Esophagus muscularis mucosa (tissue), 4 donors: Measurements from ENCODE around the gene AFP. TPM values are rescaled to one million over a fixed set of nuclear protein-coding genes. Genes with fewer than 3 reads are reported as not detected.

ENCODE experiments used
- DNase-seq: peaks from one replicate; pipeline ENCODE4 v3.0.0-alpha.2; 2017; ENCODE audit errors: extremely low spot score
- H3K27ac ChIP-seq, 4 donors: fragments of 200-600 bp; sonication (generic); replicated peaks in 1 of 4; 1 replicate in 3 of 4; 2 replicates in 1 of 4; pipeline ENCODE4 v1.5.1; 2016 to 2019; ENCODE audit warnings: mild to moderate bottlenecking in 1 of 4
- H3K27me3 ChIP-seq, 4 donors: fragments of 200-600 bp; sonication (generic); one replicate each; pipeline versions ENCODE4 v1.5.1 to v1.6.0; 2016 to 2019
- H3K36me3 ChIP-seq, 4 donors: fragments of 200-600 bp; sonication (generic); one replicate each; pipeline ENCODE4 v1.5.1; 2016 to 2019
- H3K4me1 ChIP-seq, 4 donors: fragments of 200-600 bp; sonication (generic); one replicate each; pipeline ENCODE4 v1.5.1; 2016 to 2019
- H3K4me3 ChIP-seq, 4 donors: fragments of 200-600 bp; sonication (generic); 1 replicate in 2 of 4; 2 replicates in 2 of 4; pipeline ENCODE4 v1.5.1; 2016 to 2019; ENCODE audit warnings: mild to moderate bottlenecking in 4 of 4, moderate library complexity in 1 of 4
- H3K9me3 ChIP-seq, 4 donors: fragments of 200-600 bp; sonication (generic); 1 replicate in 3 of 4; 2 replicates in 1 of 4; pipeline ENCODE4 v1.5.1; 2016 to 2019
- EP300 ChIP-seq: sonication (generic); formaldehyde crosslinking; IDR thresholded peaks from one replicate; pipeline ENCODE4 v1.6.1; 2017; ENCODE audit warnings: antibody characterized with exemption
- POLR2A ChIP-seq: fragments of 450-650 bp; IDR thresholded peaks from one replicate; pipeline ENCODE4 v1.6.1; 2017; ENCODE audit warnings: antibody characterized with exemption, moderate library complexity, mild to moderate bottlenecking, low read depth
- POLR2AphosphoS5 ChIP-seq, 2 donors: sonication (generic); formaldehyde crosslinking; IDR thresholded peaks; one replicate each; pipeline ENCODE4 v1.6.1; 2017; ENCODE audit warnings: antibody characterized with exemption in 2 of 2
- WGBS: methylation state at CpG from one replicate; pipeline ENCODE4 v1.1.5; 2018; 5-methylcytosine and 5-hydroxymethylcytosine counted together
- intact Hi-C: fragments of 100-400 bp; cut with DNase I; formaldehyde crosslinking; loops from one replicate; pipeline ENCODE4 v1.15.1; 2023
- total RNA-seq, 4 donors: library from RNA; depleted of rRNA; stranded (reverse); fragments of >200 nt; gene quantifications; one replicate each; pipeline versions ENCODE4 v1.1.0 to v1.2.1, GENCODE V29; 2016
- TF ChIP-seq, protein P1 (sequence below), 3 experiments: fragments of 200-600 bp in 2 of 3; fragments of 450-650 bp in 1 of 3; sonication (generic) in 2 of 3; IDR thresholded peaks; one replicate each; pipeline ENCODE4 v1.5.1; 2017 to 2019; ENCODE audit warnings: antibody characterized with exemption in 3 of 3, mild to moderate bottlenecking in 2 of 3, moderate library complexity in 1 of 3

AFP gene
- total RNA-seq, 4 donors from 2014 or later: not detected

DNA sequence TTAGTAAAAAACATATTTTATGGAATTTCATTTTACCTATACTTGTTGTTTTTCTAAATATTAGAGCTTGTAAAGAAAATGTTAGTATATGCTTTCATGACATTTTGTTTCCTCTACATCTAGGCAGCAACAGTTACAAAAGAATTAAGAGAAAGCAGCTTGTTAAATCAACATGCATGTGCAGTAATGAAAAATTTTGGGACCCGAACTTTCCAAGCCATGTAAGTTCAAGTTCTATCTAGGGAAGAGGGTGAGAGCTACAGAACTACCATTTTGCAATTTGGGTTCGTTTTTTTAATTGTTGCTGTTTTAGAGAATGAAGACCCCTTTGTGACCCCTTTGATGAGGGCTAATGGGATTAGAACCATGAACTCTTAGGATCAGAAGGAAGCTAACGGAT lies 7.2 kb downstream of the AFP start:
- no peaks in the 10 kb centered on the region for H3K4me1 ChIP-seq
- H3K9me3 ChIP-seq: no peaks in the 10 kb centered on the region
- 70% methylated on average over 3 of the region's 3 CpGs for WGBS
- H3K4me3 ChIP-seq: no peak overlapping the region
- DNase-seq: no peak
- no peaks in the 10 kb centered on the region for H3K36me3 ChIP-seq
- intact Hi-C loops: no loop called here
- no peaks in the 10 kb centered on the region for H3K27me3 ChIP-seq
- H3K27ac ChIP-seq: no peak overlapping the region
- TF ChIP-seq POLR2AphosphoS5 (IDR thresholded peaks at IDR 0.05): no peak
- TF ChIP-seq POLR2A: no peak
- TF ChIP-seq, protein P1, sequence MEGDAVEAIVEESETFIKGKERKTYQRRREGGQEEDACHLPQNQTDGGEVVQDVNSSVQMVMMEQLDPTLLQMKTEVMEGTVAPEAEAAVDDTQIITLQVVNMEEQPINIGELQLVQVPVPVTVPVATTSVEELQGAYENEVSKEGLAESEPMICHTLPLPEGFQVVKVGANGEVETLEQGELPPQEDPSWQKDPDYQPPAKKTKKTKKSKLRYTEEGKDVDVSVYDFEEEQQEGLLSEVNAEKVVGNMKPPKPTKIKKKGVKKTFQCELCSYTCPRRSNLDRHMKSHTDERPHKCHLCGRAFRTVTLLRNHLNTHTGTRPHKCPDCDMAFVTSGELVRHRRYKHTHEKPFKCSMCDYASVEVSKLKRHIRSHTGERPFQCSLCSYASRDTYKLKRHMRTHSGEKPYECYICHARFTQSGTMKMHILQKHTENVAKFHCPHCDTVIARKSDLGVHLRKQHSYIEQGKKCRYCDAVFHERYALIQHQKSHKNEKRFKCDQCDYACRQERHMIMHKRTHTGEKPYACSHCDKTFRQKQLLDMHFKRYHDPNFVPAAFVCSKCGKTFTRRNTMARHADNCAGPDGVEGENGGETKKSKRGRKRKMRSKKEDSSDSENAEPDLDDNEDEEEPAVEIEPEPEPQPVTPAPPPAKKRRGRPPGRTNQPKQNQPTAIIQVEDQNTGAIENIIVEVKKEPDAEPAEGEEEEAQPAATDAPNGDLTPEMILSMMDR (IDR thresholded peaks at IDR 0.05): no peak
- TF ChIP-seq EP300: no peak

DNA sequence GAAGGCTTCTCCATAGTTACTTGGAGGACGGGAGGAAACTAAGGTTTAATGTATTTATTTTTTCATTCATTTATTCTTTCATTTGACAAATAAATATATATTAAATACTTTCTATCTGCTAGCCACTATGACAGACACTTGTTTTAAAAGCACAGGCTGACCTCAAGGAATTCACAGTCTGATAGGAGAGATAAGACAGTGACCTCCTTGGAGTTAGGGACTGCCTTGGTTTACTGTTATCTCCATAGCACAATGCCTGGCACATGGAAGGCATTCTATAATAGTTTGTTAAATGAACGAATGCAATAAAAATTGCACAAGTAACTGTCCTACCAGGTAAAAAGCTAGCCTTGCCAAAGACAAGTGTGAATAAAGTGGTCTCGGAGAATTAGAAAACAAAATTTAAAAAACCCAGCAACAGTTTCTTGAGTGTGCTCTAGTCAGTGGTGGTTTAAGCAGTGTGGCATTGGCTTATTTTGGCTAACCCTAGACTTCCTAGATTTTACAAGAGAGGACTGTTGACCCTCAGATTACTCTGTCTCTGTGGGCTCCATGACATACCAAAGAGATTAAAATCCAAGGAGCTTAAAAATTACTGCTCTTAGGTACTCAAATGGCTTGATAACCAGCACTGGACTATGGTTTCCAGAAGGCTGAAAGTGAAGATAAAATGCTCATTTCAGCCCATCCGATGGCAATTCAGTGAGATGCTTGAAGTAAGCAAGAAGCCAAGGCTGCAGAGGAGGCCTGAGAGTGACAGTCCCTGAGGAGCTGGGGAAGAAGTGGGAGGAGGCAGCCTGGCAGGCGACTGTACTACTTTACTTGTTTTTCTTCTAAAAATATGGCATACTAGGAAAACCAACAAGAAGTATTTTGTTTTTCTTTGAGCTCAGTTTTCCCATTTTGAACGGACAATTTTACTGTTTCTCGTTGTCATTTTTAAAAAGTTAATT lies 9.6 kb downstream of the AFP start:
- Histone ChIP-seq H3K4me3 (no peak overlapping the region), H3K27me3 (no peaks in the 10 kb centered on the region), H3K27ac (no peak overlapping the region), H3K9me3 (no peaks in the 10 kb centered on the region), H3K36me3 (no peaks in the 10 kb centered on the region), H3K4me1 (no peaks in the 10 kb centered on the region)
- no peak for TF ChIP-seq POLR2AphosphoS5 (IDR thresholded peaks at IDR 0.05)
- TF ChIP-seq, protein P1 (IDR thresholded peaks at IDR 0.05): no peak
- no peak for TF ChIP-seq POLR2A
- TF ChIP-seq EP300: no peak
- 85% methylated on average over 7 of the region's 7 CpGs for WGBS
- DNase-seq: no peak
- intact Hi-C loops: no loop called here

DNA sequence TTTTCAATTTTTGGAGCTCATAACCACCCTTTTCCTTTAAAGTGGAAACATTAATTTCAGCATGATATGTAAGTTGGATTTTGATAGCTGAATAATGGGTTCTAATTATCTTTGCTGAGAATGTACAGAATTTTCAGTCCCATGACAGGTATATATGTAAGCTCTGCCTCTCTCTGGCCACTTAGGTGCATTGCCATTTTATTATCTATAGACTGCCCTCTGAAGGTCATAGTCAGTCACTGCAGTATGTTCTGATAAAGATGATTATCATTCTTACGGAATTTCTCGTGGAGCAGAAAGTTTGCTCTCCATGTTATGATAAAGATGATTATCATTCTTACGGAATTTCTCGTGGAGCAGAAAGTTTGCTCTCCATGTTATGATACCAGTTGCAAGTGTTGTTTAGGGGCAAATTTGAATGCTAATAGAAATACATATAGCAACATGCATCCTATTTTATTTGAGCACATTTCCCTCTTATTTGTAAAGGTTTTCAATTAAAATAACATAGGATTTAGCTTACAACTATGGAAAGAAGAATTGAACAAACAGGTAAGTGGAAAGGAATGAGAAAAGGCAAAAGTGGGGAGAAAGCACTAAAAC lies 10.4 kb downstream of the AFP start:
- no peak overlapping the region for H3K27ac ChIP-seq
- H3K4me3 ChIP-seq: no peak overlapping the region
- intact Hi-C loops: no loop called here
- no peak for DNase-seq
- 30% methylated on average over 4 of the region's 4 CpGs for WGBS
- H3K9me3 ChIP-seq: no peaks in the 10 kb centered on the region
- H3K4me1 ChIP-seq: no peaks in the 10 kb centered on the region
- H3K36me3 ChIP-seq: no peaks in the 10 kb centered on the region
- no peaks in the 10 kb centered on the region for H3K27me3 ChIP-seq
- TF ChIP-seq, protein P1 (IDR thresholded peaks at IDR 0.05): peak; percentile 29 to 55 (median 41)
- no peak for TF ChIP-seq POLR2AphosphoS5 (IDR thresholded peaks at IDR 0.05)

DNA sequence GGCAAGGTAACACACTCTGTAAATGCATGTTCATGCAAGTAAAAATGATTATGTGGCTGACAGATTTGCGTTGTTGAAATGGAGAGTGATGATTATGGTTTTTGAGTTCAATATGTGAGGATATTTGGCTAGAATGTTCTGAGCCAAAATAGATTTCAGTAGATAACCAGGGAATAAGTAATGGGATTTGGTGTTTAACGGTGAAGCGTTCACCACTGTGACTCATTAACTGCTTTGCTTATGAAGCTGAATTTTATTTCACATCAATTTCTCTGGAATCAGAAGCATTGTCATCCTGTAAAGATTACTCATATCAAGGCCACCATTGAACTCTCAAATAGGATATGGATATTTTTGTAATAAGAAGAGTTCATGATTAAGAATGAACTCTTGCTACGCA lies 11.7 kb downstream of the AFP start:
- TF ChIP-seq POLR2AphosphoS5 (IDR thresholded peaks at IDR 0.05) (no peak), EP300 (no peak)
- TF ChIP-seq, protein P1 (IDR thresholded peaks at IDR 0.05): no peak
- Histone ChIP-seq H3K4me3 (no peak overlapping the region), H3K9me3 (no peaks in the 10 kb centered on the region), H3K36me3 (no peaks in the 10 kb centered on the region), H3K27me3 (no peaks in the 10 kb centered on the region), H3K4me1 (no peaks in the 10 kb centered on the region), H3K27ac (no peak overlapping the region)
- intact Hi-C loops: no loop called here
- WGBS: 86% methylated on average over 4 of the region's 4 CpGs
- no peak for DNase-seq
